K562 (cell line): Measurements from ENCODE around the gene FCRL6. TPM values are rescaled to one million over a fixed set of nuclear protein-coding genes. Genes with fewer than 3 reads are reported as not detected.
A peak's percentile ranks its signal among the peaks of the same experiment; 100 is the strongest.

Experiments used
- ATAC-seq: fragments of 200-7000 bp; cut with Tn5 transposase; 3 replicates; pipeline ENCODE4 v1.9.1; 2020; ENCODE audit warnings: moderate library complexity
- BruUV-seq: library from RNA; stranded (reverse); fragments of 400-500 nt; replicated peaks from 2 replicates; lab custom pipeline; 2021; lab: Mats Ljungman, UMichigan
- CTCF ChIA-PET: fragments of 300-600 bp; formaldehyde crosslinking; extraction: SDS; loops from one replicate; lab custom pipeline; 2021; ENCODE audit warnings: low intra/inter-chr PET ratio; lab: Yijun Ruan, JAX
- POLR2A ChIA-PET: fragments of 300-600, 350-650 bp; sonication (Branson Sonifier 250); formaldehyde crosslinking; extraction: SDS; loops from one replicate; lab custom pipeline; 2021; ENCODE audit warnings: antibody characterized with exemption, inconsistent platforms; lab: Yijun Ruan, JAX
- DNase-seq, 4 experiments: peaks; one replicate each; pipeline versions ENCODE4 v3.0.0 to v3.0.0-alpha.2; 2011 to 2018; ENCODE audit warnings: low spot score in 3 of 4, mixed read lengths in 3 of 4; ENCODE audit errors: extremely low read depth in 1 of 4
- FAIRE-seq: peaks from 2 replicates; lab custom pipeline; 2011; peaks lifted over from hg19 to GRCh38; lab: Jason Lieb, UNC
- H2AFZ ChIP-seq: 2 replicates; pipeline ENCODE4 v1.6.0; 2011; ENCODE audit warnings: low read depth, low read length, control low read depth, inconsistent platforms
- H3K27ac ChIP-seq: fragments of 200-600 bp; 3 replicates; pipeline ENCODE4 v1.8.0; 2011; ENCODE audit warnings: low read depth, mild to moderate bottlenecking, control low read depth, inconsistent platforms, low read length, moderate library complexity, mixed read lengths; ENCODE audit errors: extremely low read depth
- H3K27me3 ChIP-seq, 2 experiments: fragments of 300-600 bp in 1 of 2; 2 replicates in 1 of 2; 3 replicates in 1 of 2; pipeline versions ENCODE4 v1.6.0 to v1.8.0; 2011; ENCODE audit warnings: inconsistent platforms in 2 of 2, low read length in 2 of 2, mild to moderate bottlenecking in 1 of 2, mixed read lengths in 1 of 2, moderate library complexity in 1 of 2; ENCODE audit not compliant: control insufficient read depth in 2 of 2, insufficient read depth in 2 of 2
- H3K36me3 ChIP-seq: fragments of 300-600 bp; 3 replicates; pipeline ENCODE4 v1.8.0; 2011; ENCODE audit warnings: mild to moderate bottlenecking, low read length, inconsistent platforms; ENCODE audit not compliant: control insufficient read depth, insufficient read depth
- H3K4me1 ChIP-seq, 2 experiments: fragments of 200-600 bp in 1 of 2; replicated peaks in 1 of 2; 2 replicates in 1 of 2; 3 replicates in 1 of 2; pipeline versions ENCODE4 v1.5.1 to v1.8.0; 2011; ENCODE audit warnings: inconsistent platforms in 2 of 2, low read length in 2 of 2, mild to moderate bottlenecking in 1 of 2, mixed read lengths in 1 of 2, moderate library complexity in 1 of 2; ENCODE audit not compliant: control insufficient read depth in 2 of 2, insufficient read depth in 2 of 2
- H3K4me2 ChIP-seq: 2 replicates; pipeline ENCODE4 v1.6.1; 2011; ENCODE audit warnings: low read length, control low read depth, inconsistent platforms, mixed read lengths; ENCODE audit not compliant: insufficient read depth
- H3K4me3 ChIP-seq: fragments of 200-600 bp; sonication (generic), shearing (Covaris generic); 2 replicates; pipeline ENCODE4 v1.5.1; 2016; ENCODE audit warnings: control low read depth, inconsistent platforms
- H3K79me2 ChIP-seq: fragments of 200-600 bp; 3 replicates; pipeline ENCODE4 v1.8.0; 2011; ENCODE audit warnings: low read length, inconsistent platforms; ENCODE audit not compliant: control insufficient read depth, insufficient read depth
- H3K9ac ChIP-seq, 2 experiments: 2 replicates each; pipeline versions ENCODE4 v1.6.0 to v1.6.1; 2011; ENCODE audit warnings: low read depth in 2 of 2, low read length in 2 of 2, control low read depth in 1 of 2, inconsistent platforms in 1 of 2, mild to moderate bottlenecking in 1 of 2, mixed read lengths in 1 of 2; ENCODE audit not compliant: insufficient read depth in 1 of 2
- H3K9me1 ChIP-seq: one replicate; pipeline ENCODE4 v1.6.0; 2011; ENCODE audit warnings: inconsistent platforms, mild to moderate bottlenecking, low read length, moderate library complexity; ENCODE audit not compliant: control insufficient read depth, insufficient read depth
- H3K9me3 ChIP-seq: replicated peaks from 2 replicates; pipeline ENCODE4 v1.5.1; 2011; ENCODE audit warnings: low read depth, low read length, inconsistent platforms; ENCODE audit not compliant: control insufficient read depth, insufficient read depth
- H4K20me1 ChIP-seq: replicated peaks from 2 replicates; pipeline ENCODE4 v1.6.1; 2011; ENCODE audit warnings: low read length, inconsistent platforms, mixed read lengths; ENCODE audit not compliant: control insufficient read depth, insufficient read depth
- C11orf30 ChIP-seq: fragments of 450-650 bp; IDR thresholded peaks from 2 replicates; pipeline ENCODE4 v1.6.1; 2016; ENCODE audit warnings: low read depth, mild to moderate bottlenecking
- FOSL1 ChIP-seq: fragments of 200-800 bp; sonication (Bioruptor generic); conservative IDR thresholded peaks from 2 replicates; pipeline ENCODE4 v1.6.1; 2016; ENCODE audit warnings: missing genetic modification characterization, missing compliant biosample characterization
- MAFG ChIP-seq: fragments of 450-650 bp; conservative IDR thresholded peaks from 2 replicates; pipeline ENCODE4 v1.6.1; 2016; ENCODE audit warnings: missing genetic modification characterization, missing compliant biosample characterization
- MAFK ChIP-seq: IDR thresholded peaks from 2 replicates; pipeline ENCODE4 v1.6.1; 2011; ENCODE audit warnings: low read length, improper control_type of control experiment
- NFE2 ChIP-seq: IDR thresholded peaks from 2 replicates; pipeline ENCODE4 v1.6.1; 2014; ENCODE audit warnings: antibody characterized with exemption, low read depth
- ZNF316 ChIP-seq: fragments of 450-650 bp; IDR thresholded peaks from 2 replicates; pipeline ENCODE4 v1.6.1; 2016
- WGBS: fragments of 100-300 bp; shearing (Covaris generic); methylation state at CpG from one replicate; pipeline ENCODE4 v1.1.6; 2016; ENCODE audit warnings: low coverage, mixed read lengths; ENCODE audit not compliant: insufficient coverage; ENCODE audit errors: missing lambda C conversion rate; 5-methylcytosine and 5-hydroxymethylcytosine counted together
- in situ Hi-C: fragments of 300-500 bp; cut with MboI; formaldehyde crosslinking; loops from 4 replicates; pipeline ENCODE4 v1.15.0; 2018; ENCODE audit warnings: inconsistent platforms, mixed read lengths
- intact Hi-C: fragments of 100-400 bp; cut with micrococcal nuclease; formaldehyde crosslinking; loops from 2 replicates; pipeline ENCODE4 v1.14.2; 2022
- polyA plus RNA-seq, 8 experiments: library from polyadenylated mRNA; depleted of rRNA in 4 of 8; stranded (reverse) in 5 of 8; unstranded in 3 of 8; fragments of >200 nt; fragmentation: Nextera tagmentation in 2 of 8; fragmentation: Illumina TruSeq in 1 of 8; extraction: Ambion mirVana in 2 of 8; extraction: Trizol in 1 of 8; gene quantifications; 2 replicates each; pipeline versions ENCODE4 v1.2.1 to v1.2.3, GENCODE V29; 2011 to 2014; ENCODE audit warnings: inconsistent platforms in 1 of 8, missing spikeins in 1 of 8
- total RNA-seq, 7 experiments: library from RNA; depleted of rRNA in 6 of 7; stranded (reverse); fragments of >200 nt in 6 of 7; fragmentation: Illumina TruSeq in 2 of 7; extraction: Trizol in 2 of 7; gene quantifications; 2 replicates each; pipeline versions ENCODE4 v1.2.1 to v1.2.3, GENCODE V29; 2011 to 2021; ENCODE audit warnings: low replicate concordance in 1 of 7
- TF ChIP-seq, protein P1 (sequence below), 3 experiments: fragments of 200-800 bp in 1 of 3; fragments of 250-450 bp in 1 of 3; fragments of 450-650 bp in 1 of 3; sonication (Bioruptor Pico) in 1 of 3; sonication (Bioruptor generic) in 1 of 3; formaldehyde crosslinking in 1 of 3; IDR thresholded peaks; 2 replicates each; pipeline versions ENCODE4 v1.6.1 to v1.8.0; 2016 to 2022; ENCODE audit warnings: mild to moderate bottlenecking in 2 of 3, missing genetic modification characterization in 2 of 3, missing compliant biosample characterization in 1 of 3, moderate library complexity in 1 of 3

The FCRL6 gene
- total and polyA plus RNA-seq, 9 of the 15 experiments (the other 6 are each of a cell fraction or from before 2014, with no cell fraction given) = not detected

DNA sequence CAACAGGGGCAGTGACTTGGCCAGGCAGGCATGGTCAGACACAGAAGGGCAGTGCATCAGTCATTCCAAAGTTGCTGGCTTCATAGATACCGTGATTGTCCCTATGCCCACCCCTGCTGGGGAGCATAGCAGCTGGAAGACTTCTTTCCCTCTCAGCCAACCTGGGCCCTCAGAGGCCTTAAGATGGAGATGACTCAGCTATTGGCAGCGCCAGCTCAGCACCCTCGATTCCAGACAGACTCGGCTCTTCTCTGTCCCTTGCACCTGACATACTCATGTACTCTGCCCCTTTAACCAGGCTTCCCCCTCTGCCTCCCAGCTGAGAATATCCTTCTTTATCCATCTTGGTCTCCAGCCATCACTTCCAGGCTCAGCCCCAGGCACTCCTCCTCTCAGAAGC, 41.3 kb downstream of the FCRL6 start:
- Histone ChIP-seq H3K27me3 (peaks cover 20 to 58% of the 10 kb centered on the region in 2 experiments; a peak in 4 of 5 replicates), H3K9me1 (peaks cover 3% of the 10 kb centered on the region), H3K9me3 (no peaks in the 10 kb centered on the region), H3K9ac (no peak overlapping the region), H3K4me1 (peaks cover 0 to 2% of the 10 kb centered on the region in 2 experiments; a peak in 1 of 5 replicates), H3K36me3 (no peaks in the 10 kb centered on the region), H2AFZ (no peak overlapping the region), H3K4me2 (no peak overlapping the region), H4K20me1 (no peaks in the 10 kb centered on the region), H3K27ac (no peak overlapping the region), H3K4me3 (no peak overlapping the region), H3K79me2 (no peaks in the 10 kb centered on the region)
- DNase-seq (no peak), ATAC-seq (no peak), FAIRE-seq (no peak)
- ChIA-PET CTCF (no interaction called here), POLR2A (interaction anchor here (0.7 to 1.2 kb wide), 4 partner anchors 9 to 82 kb away, joined by 3 to 5 read pairs (median 4); partner anchors contain the start of gene TAGLN2)
- 7% methylated on average over 4 of the region's 4 CpGs for WGBS
- intact Hi-C loops = no loop called here
- in situ Hi-C loops = no loop called here
- TF ChIP-seq, protein P1, sequence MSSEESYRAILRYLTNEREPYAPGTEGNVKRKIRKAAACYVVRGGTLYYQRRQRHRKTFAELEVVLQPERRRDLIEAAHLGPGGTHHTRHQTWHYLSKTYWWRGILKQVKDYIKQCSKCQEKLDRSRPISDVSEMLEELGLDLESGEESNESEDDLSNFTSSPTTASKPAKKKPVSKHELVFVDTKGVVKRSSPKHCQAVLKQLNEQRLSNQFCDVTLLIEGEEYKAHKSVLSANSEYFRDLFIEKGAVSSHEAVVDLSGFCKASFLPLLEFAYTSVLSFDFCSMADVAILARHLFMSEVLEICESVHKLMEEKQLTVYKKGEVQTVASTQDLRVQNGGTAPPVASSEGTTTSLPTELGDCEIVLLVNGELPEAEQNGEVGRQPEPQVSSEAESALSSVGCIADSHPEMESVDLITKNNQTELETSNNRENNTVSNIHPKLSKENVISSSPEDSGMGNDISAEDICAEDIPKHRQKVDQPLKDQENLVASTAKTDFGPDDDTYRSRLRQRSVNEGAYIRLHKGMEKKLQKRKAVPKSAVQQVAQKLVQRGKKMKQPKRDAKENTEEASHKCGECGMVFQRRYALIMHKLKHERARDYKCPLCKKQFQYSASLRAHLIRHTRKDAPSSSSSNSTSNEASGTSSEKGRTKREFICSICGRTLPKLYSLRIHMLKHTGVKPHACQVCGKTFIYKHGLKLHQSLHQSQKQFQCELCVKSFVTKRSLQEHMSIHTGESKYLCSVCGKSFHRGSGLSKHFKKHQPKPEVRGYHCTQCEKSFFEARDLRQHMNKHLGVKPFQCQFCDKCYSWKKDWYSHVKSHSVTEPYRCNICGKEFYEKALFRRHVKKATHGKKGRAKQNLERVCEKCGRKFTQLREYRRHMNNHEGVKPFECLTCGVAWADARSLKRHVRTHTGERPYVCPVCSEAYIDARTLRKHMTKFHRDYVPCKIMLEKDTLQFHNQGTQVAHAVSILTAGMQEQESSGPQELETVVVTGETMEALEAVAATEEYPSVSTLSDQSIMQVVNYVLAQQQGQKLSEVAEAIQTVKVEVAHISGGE (CRISPR knock-in tag; IDR thresholded peaks at IDR 0.05) = no peak
- 0 out of 2 replicates have a peak, but pooled peaks have one; percentile 9 for TF ChIP-seq MAFK
- TF ChIP-seq MAFG (tag) = peak; percentile 64
- TF ChIP-seq NFE2 = peak; percentile 25; the same call in 1 of the 2 replicates
- peak; percentile 47; the same call in 1 of the 2 replicates for TF ChIP-seq ZNF316
- TF ChIP-seq C11orf30 = peak; percentile 52; the same call in 1 of the 2 replicates
- no peak for TF ChIP-seq FOSL1 (tag)
- no TSS peak for BruUV-seq
